Naive B cell (primary cell): Measurements from ENCODE around the gene KDM5B. TPM values are rescaled to one million over a fixed set of nuclear protein-coding genes. Genes with fewer than 3 reads are reported as not detected.

Experiments
- ATAC-seq, 2 donors: fragments of 150-1000 bp; cut with Tn5 transposase; 2 replicates each; pipeline ENCODE4 v1.10.0; 2021; ENCODE audit warnings: low read depth in 2 of 2, mild to moderate bottlenecking in 2 of 2, moderate library complexity in 2 of 2
- DNase-seq: peaks from one replicate; pipeline ENCODE4 v3.0.0; 2022
- H3K27ac Mint-ChIP-seq, 6 donors: one replicate each; pipeline ENCODE4 v1.8.0; 2020 to 2022; ENCODE audit warnings: mild to moderate bottlenecking in 6 of 6, mixed read lengths in 6 of 6, moderate library complexity in 5 of 6, inconsistent platforms in 2 of 6
- H3K27me3 Mint-ChIP-seq, 3 donors: one replicate each; pipeline ENCODE4 v1.8.0; 2021 to 2022; ENCODE audit warnings: mixed read lengths in 3 of 3, mild to moderate bottlenecking in 1 of 3
- H3K36me3 Mint-ChIP-seq, 2 donors: one replicate each; pipeline ENCODE4 v1.8.0; 2020 to 2022; ENCODE audit warnings: mixed read lengths in 2 of 2, inconsistent platforms in 1 of 2, mild to moderate bottlenecking in 1 of 2
- H3K4me1 Mint-ChIP-seq, 3 donors: one replicate each; pipeline ENCODE4 v1.8.0; 2020 to 2022; ENCODE audit warnings: mixed read lengths in 3 of 3, inconsistent platforms in 1 of 3, mild to moderate bottlenecking in 1 of 3, moderate library complexity in 1 of 3
- H3K4me3 Mint-ChIP-seq, 8 donors: one replicate each; pipeline ENCODE4 v1.8.0; 2020 to 2022; ENCODE audit warnings: mild to moderate bottlenecking in 8 of 8, mixed read lengths in 8 of 8, moderate library complexity in 8 of 8, inconsistent platforms in 2 of 8
- H3K9me3 Mint-ChIP-seq, 7 donors: one replicate each; pipeline ENCODE4 v1.8.0; 2020 to 2022; ENCODE audit warnings: mixed read lengths in 7 of 7, mild to moderate bottlenecking in 5 of 7, inconsistent platforms in 2 of 7, moderate library complexity in 1 of 7
- polyA plus RNA-seq, 6 donors: library from polyadenylated mRNA; unstranded; fragments of 300-500 nt; fragmentation: Illumina TruSeq; gene quantifications; one replicate each; pipeline ENCODE4 v1.2.3, GENCODE V29; 2021; ENCODE audit warnings: low read depth in 6 of 6

The KDM5B gene
- polyA plus RNA-seq, 6 donors from 2014 or later: 4.1 to 24.4 (median 17.1) TPM

GRCh38 chr1:202692959-202693555 lies 115.2 kb downstream of the KDM5B start:
- DNase-seq (peak; percentile 39), ATAC-seq (peak; percentile 41 to 60)
- Mint-ChIP-seq H3K4me3 (no peak overlapping the region), H3K9me3 (peaks cover 0 to 6% (median 2%) of the 10 kb centered on the region in 7 donors), H3K27me3 (peaks cover 62 to 86% (median 78%) of the 10 kb centered on the region in 3 donors), H3K4me1 (no peaks in the 10 kb centered on the region), H3K36me3 (peaks cover 4 to 7% of the 10 kb centered on the region in 2 donors), H3K27ac (peak overlapping the region in 2 of 6 donors; percentile 25 to 49)

DNA sequence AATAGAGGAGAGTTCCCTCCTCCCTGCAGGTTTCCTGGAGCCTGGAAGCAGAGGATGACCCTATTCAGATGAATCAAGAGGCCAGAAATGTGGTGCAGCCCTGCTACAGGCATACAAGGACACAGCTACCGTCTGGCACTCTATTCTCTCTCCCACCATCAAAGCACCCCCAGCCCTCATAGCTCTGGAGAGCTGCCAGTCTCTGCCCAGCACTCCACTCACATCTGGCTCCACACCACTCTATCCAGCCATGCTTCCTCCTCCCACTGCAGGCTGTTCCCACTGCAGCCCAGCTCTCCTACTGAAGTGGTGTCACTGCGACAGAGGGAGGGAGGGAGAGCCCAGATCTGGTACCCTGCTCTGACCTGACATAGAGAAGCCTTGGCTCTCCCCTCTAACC lies 116.4 kb downstream of the KDM5B start:
- Mint-ChIP-seq H3K9me3 (peaks cover 0 to 6% (median 2%) of the 10 kb centered on the region in 7 donors), H3K4me1 (no peaks in the 10 kb centered on the region), H3K27me3 (peaks cover 63 to 86% (median 80%) of the 10 kb centered on the region in 3 donors), H3K4me3 (peak overlapping the region in 1 of 8 donors; percentile 22), H3K27ac (no peak overlapping the region), H3K36me3 (peaks cover 4 to 7% of the 10 kb centered on the region in 2 donors)
- DNase-seq: no peak
- ATAC-seq: no peak

GRCh38 chr1:202689493-202690342 lies 118.5 kb downstream of the KDM5B start:
- peaks cover 53 to 78% (median 78%) of the 10 kb centered on the region in 3 donors for H3K27me3 Mint-ChIP-seq
- DNase-seq: no peak
- no peak overlapping the region for H3K27ac Mint-ChIP-seq
- H3K36me3 Mint-ChIP-seq: peaks cover 4 to 7% of the 10 kb centered on the region in 2 donors
- H3K4me3 Mint-ChIP-seq: no peak overlapping the region
- no peak for ATAC-seq
- H3K4me1 Mint-ChIP-seq: no peaks in the 10 kb centered on the region
- peaks cover 0 to 6% (median 2%) of the 10 kb centered on the region in 7 donors for H3K9me3 Mint-ChIP-seq

DNA sequence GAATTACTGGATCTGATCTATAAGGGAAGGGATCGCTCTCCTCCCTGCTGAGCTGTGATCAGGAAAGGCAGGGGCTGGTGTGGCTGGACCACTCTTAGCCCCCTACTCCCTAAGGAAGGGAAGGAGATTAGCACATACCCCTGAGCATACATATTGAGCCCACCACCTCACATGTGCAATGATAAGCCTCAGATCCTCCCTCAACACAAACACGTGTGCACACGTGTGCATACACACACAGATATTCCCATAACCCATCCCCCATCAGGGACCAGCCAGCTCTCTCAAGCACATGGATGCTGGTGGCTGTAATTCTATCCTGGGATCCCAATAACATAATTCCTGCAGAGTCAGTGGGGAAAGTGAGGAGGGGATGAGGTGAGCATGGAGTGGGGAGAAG lies 119.1 kb downstream of the KDM5B start:
- ATAC-seq: no peak
- H3K4me3 Mint-ChIP-seq: no peak overlapping the region
- H3K4me1 Mint-ChIP-seq: no peaks in the 10 kb centered on the region
- peaks cover 0 to 6% (median 2%) of the 10 kb centered on the region in 7 donors for H3K9me3 Mint-ChIP-seq
- peaks cover 4 to 7% of the 10 kb centered on the region in 2 donors for H3K36me3 Mint-ChIP-seq
- no peak overlapping the region for H3K27ac Mint-ChIP-seq
- no peak for DNase-seq
- H3K27me3 Mint-ChIP-seq: peaks cover 52 to 78% (median 78%) of the 10 kb centered on the region in 3 donors

GRCh38 chr1:202688401-202688800 lies 119.8 kb downstream of the KDM5B start:
- ATAC-seq (no peak), DNase-seq (no peak)
- H3K27ac Mint-ChIP-seq: no peak overlapping the region
- H3K4me3 Mint-ChIP-seq: no peak overlapping the region
- H3K36me3 Mint-ChIP-seq: peaks cover 4 to 7% of the 10 kb centered on the region in 2 donors
- peaks cover 54 to 79% (median 76%) of the 10 kb centered on the region in 3 donors for H3K27me3 Mint-ChIP-seq
- no peaks in the 10 kb centered on the region for H3K4me1 Mint-ChIP-seq
- H3K9me3 Mint-ChIP-seq: peaks cover 0 to 6% (median 2%) of the 10 kb centered on the region in 7 donors

GRCh38 chr1:202687798-202688197 lies 120.4 kb downstream of the KDM5B start:
- Mint-ChIP-seq H3K4me3 (peak overlapping the region in 1 of 8 donors; percentile 9), H3K27ac (no peak overlapping the region), H3K4me1 (no peaks in the 10 kb centered on the region), H3K9me3 (peaks cover 0 to under 1% (median 0%) of the 10 kb centered on the region in 7 donors), H3K36me3 (peaks cover 0 to under 1% of the 10 kb centered on the region in 2 donors), H3K27me3 (peaks cover 55 to 79% (median 75%) of the 10 kb centered on the region in 3 donors)
- no peak for ATAC-seq
- DNase-seq: no peak

- H3K9me3 Mint-ChIP-seq: no peaks in the 10 kb centered on the region
- H3K4me3 Mint-ChIP-seq: no peak overlapping the region
- ATAC-seq: no peak
- H3K27ac Mint-ChIP-seq: peak overlapping the region in 1 of 6 donors; percentile 53
- no peaks in the 10 kb centered on the region for H3K36me3 Mint-ChIP-seq
- no peak for DNase-seq
- no peaks in the 10 kb centered on the region for H3K4me1 Mint-ChIP-seq
- peaks cover 58 to 81% (median 78%) of the 10 kb centered on the region in 3 donors for H3K27me3 Mint-ChIP-seq
Measured at GRCh38 chr1:202687370-202687769, 120.9 kb downstream of the KDM5B start.

GRCh38 chr1:202685641-202686040 lies 122.6 kb downstream of the KDM5B start:
- no peaks in the 10 kb centered on the region for H3K36me3 Mint-ChIP-seq
- H3K4me3 Mint-ChIP-seq: peak overlapping the region in 1 of 8 donors; percentile 42
- H3K4me1 Mint-ChIP-seq: no peaks in the 10 kb centered on the region
- ATAC-seq (no peak), DNase-seq (no peak)
- H3K9me3 Mint-ChIP-seq: no peaks in the 10 kb centered on the region
- H3K27me3 Mint-ChIP-seq: peaks cover 67 to 87% (median 76%) of the 10 kb centered on the region in 3 donors
- H3K27ac Mint-ChIP-seq: peak overlapping the region in 1 of 6 donors; percentile 11

GRCh38 chr1:202684716-202685115 lies 123.5 kb downstream of the KDM5B start:
- Mint-ChIP-seq H3K27me3 (peaks cover 64 to 89% (median 72%) of the 10 kb centered on the region in 3 donors), H3K9me3 (no peaks in the 10 kb centered on the region), H3K4me1 (no peaks in the 10 kb centered on the region), H3K36me3 (peaks cover 0 to 4% of the 10 kb centered on the region in 2 donors), H3K27ac (no peak overlapping the region), H3K4me3 (no peak overlapping the region)
- ATAC-seq (no peak), DNase-seq (no peak)

GRCh38 chr1:202683029-202683428 lies 125.2 kb downstream of the KDM5B start:
- no peak for ATAC-seq
- Mint-ChIP-seq H3K4me1 (no peaks in the 10 kb centered on the region), H3K27ac (no peak overlapping the region), H3K36me3 (peaks cover 9 to 21% of the 10 kb centered on the region in 2 donors), H3K27me3 (peaks cover 68 to 88% (median 71%) of the 10 kb centered on the region in 3 donors), H3K4me3 (no peak overlapping the region), H3K9me3 (peaks cover 1 to 10% (median 4%) of the 10 kb centered on the region in 7 donors)
- DNase-seq: no peak

GRCh38 chr1:202682477-202682876 lies 125.7 kb downstream of the KDM5B start:
- peaks cover 9 to 21% of the 10 kb centered on the region in 2 donors for H3K36me3 Mint-ChIP-seq
- H3K27me3 Mint-ChIP-seq: peaks cover 64 to 83% (median 66%) of the 10 kb centered on the region in 3 donors
- H3K27ac Mint-ChIP-seq: no peak overlapping the region

DNA sequence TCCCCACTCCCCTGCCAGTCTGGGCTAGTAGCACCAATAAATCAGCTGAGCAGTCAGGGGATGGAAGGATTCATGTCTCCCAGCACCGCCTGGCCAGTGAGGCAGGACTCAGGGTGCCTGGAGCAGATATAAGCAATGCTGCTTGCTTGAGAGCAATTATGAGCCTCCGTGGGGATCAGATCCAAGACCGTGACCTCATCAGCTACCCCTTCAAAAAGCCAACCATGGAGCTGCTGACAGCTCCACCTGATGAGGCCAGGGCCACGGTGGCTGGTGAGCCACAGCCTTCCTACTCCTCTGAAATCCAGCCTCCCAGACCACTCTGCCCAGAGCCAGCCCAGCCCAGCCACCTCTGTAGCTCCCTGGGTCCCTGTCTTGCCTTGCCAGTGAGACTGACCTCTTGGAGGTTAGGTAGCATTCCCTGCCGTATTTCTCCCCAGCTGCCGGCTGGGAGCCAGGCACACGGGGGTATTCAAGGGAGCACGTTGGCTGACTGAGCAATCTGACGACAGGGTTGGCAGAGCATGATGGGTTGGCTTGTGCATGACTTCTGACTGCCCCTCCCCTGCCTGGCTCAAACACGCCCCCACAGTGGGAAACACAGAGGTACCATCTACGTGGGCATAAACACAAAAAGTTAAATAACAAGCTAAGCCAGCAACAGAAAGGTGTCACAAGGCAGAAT lies 126.3 kb downstream of the KDM5B start:
- Mint-ChIP-seq H3K36me3 (peaks cover 9 to 25% of the 10 kb centered on the region in 2 donors), H3K27ac (no peak overlapping the region), H3K27me3 (peaks cover 63 to 81% (median 64%) of the 10 kb centered on the region in 3 donors), H3K9me3 (peaks cover 1 to 20% (median 7%) of the 10 kb centered on the region in 7 donors), H3K4me1 (no peaks in the 10 kb centered on the region), H3K4me3 (no peak overlapping the region)
- no peak for ATAC-seq
- DNase-seq: no peak

More at GRCh38 chr1:202682477-202682876, 125.7 kb downstream of the KDM5B start:
- no peak for DNase-seq
- H3K9me3 Mint-ChIP-seq: peaks cover 1 to 14% (median 5%) of the 10 kb centered on the region in 7 donors
- H3K4me3 Mint-ChIP-seq: peak overlapping the region in 1 of 8 donors; percentile 59
- ATAC-seq: no peak
- no peaks in the 10 kb centered on the region for H3K4me1 Mint-ChIP-seq
